HTERT RPE-1 (cell line): ENCODE measurements around the gene IRF2BP2.

Experiments
- in situ Hi-C: fragments of 300-500 bp; cut with MboI; formaldehyde crosslinking; loops from 4 replicates; pipeline ENCODE4 v1.14.3; 2020; ENCODE audit warnings: low sequenced_read_pairs

Gene IRF2BP2

GRCh38 chr1:234585330-234586055 lies 24.5 kb downstream of the IRF2BP2 start:
- in situ Hi-C loops, result no loop called here

GRCh38 chr1:234584926-234585325 lies 25.1 kb downstream of the IRF2BP2 start:
- in situ Hi-C loops, result no loop called here

- in situ Hi-C loops, result no loop called here
Observed at GRCh38 chr1:234584420-234584805, 25.6 kb downstream of the IRF2BP2 start.

GRCh38 chr1:234583755-234584419 lies 26.1 kb downstream of the IRF2BP2 start:
- in situ Hi-C loops, result no loop called here

GRCh38 chr1:234582681-234583301 lies 27.2 kb downstream of the IRF2BP2 start:
- in situ Hi-C loops, result no loop called here

GRCh38 chr1:234582186-234582585 lies 27.8 kb downstream of the IRF2BP2 start:
- in situ Hi-C loops, result no loop called here

- in situ Hi-C loops, result no loop called here
Observed at GRCh38 chr1:234581063-234581714, 28.8 kb downstream of the IRF2BP2 start.

GRCh38 chr1:234579967-234580366 lies 30.0 kb downstream of the IRF2BP2 start:
- in situ Hi-C loops, result no loop called here

- in situ Hi-C loops, result no loop called here
Observed at GRCh38 chr1:234578735-234579134, 31.2 kb downstream of the IRF2BP2 start.

- in situ Hi-C loops, result no loop called here
Observed at GRCh38 chr1:234578087-234578486, 31.9 kb downstream of the IRF2BP2 start.

- in situ Hi-C loops, result no loop called here
Observed at GRCh38 chr1:234573711-234574299, 36.2 kb downstream of the IRF2BP2 start.

GRCh38 chr1:234572966-234573365 lies 37.0 kb downstream of the IRF2BP2 start:
- in situ Hi-C loops, result no loop called here

GRCh38 chr1:234571702-234572101 lies 38.3 kb downstream of the IRF2BP2 start:
- in situ Hi-C loops, result no loop called here

GRCh38 chr1:234570329-234571120 lies 39.5 kb downstream of the IRF2BP2 start:
- in situ Hi-C loops, result no loop called here

GRCh38 chr1:234568345-234568744 lies 41.6 kb downstream of the IRF2BP2 start:
- in situ Hi-C loops, result no loop called here

GRCh38 chr1:234565132-234565531 lies 44.8 kb downstream of the IRF2BP2 start:
- in situ Hi-C loops, result no loop called here

GRCh38 chr1:234564035-234565029 lies 45.6 kb downstream of the IRF2BP2 start:
- in situ Hi-C loops, result no loop called here

- in situ Hi-C loops, result no loop called here
Observed at GRCh38 chr1:234562334-234562733, 47.6 kb downstream of the IRF2BP2 start.

- in situ Hi-C loops, result no loop called here
Observed at GRCh38 chr1:234561319-234561718, 48.7 kb downstream of the IRF2BP2 start.
